ENCODE measurements around the gene NTM.

- no peak for TF ChIP-seq CTCF (IDR thresholded peaks at IDR 0.05)
- no peak for TF ChIP-seq POLR2A (IDR thresholded peaks at IDR 0.05)
Measured at GRCh38 chr11:131661132-131661531, 290.7 kb downstream of the NTM start.

All from adrenal gland (tissue), 5 donors.